Cerebellar cortex (tissue), 1 donor: ENCODE measurements around the gene GOLGA8M.
"Not testable (repeated sequence)": the region's sequence is repeated elsewhere in the genome, so short reads cannot be mapped to it uniquely, and the experiment has no call there.

Experiments used
- DNase-seq: peaks from one replicate; pipeline ENCODE4 v3.0.0-alpha.2; 2015; ENCODE audit warnings: low spot score

GOLGA8M gene, protein sequence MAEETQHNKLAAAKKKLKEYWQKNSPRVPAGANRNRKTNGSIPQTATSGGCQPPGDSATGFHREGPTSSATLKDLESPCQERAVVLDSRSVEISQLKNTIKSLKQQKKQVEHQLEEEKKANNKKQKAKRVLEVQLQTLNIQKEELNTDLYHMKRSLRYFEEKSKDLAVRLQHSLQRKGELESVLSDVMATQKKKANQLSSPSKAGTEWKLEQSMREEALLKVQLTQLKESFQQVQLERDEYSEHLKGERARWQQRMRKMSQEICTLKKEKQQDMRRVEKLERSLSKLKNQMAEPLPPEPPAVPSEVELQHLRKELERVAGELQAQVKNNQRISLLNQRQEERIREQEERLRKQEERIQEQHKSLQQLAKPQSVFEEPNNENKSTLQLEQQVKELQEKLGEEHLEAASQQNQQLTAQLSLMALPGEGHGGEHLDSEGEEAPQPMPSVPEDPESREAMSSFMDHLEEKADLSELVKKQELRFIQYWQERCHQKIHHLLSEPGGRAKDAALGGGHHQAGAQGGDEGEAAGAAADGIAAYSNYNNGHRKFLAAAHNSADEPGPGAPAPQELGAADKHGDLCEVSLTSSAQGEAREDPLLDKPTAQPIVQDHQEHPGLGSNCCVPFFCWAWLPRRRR

DNA sequence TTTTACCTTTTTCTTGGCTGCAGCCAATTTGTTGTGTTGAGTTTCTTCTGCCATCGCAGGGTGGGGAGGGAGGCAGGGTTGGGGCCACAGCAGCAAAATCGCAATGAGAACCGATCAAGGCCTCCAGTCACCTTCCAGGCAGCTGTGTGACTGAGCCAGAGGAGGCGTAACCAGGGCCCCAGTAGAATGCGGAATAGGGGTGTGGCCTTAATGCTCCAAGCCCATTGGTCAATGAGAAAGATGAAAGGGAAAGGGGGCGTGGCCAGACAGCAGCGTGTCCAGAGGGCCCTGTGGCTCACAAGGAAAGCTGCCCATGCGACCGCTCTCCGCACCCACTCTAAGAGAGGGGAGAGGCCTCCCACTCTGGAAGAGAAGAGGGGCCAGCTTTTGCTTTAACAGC, at the start of gene GOLGA8M:
GOLGA8M (minus strand) TSS at position 152 of the 400 bp plus-strand sequence; CDS start at position 54, 98 bp downstream.
- not testable (repeated sequence) for DNase-seq

DNA sequence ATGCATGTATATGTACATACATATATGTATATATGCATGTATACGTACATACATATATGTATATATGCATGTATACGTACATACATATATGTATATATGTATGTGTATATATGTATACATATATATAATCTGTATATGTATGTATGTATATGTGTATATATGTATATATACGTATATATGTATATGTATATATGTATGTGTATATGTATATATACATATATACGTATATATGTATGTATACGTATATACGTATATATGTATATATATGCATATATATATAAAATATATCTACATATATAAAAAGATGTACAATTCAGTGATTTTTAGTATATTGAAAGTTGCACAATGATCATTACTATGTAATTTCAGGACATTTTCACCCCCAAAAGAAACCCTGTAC, 30.7 kb upstream of the GOLGA8M start:
- DNase-seq, result not testable (repeated sequence)

DNA sequence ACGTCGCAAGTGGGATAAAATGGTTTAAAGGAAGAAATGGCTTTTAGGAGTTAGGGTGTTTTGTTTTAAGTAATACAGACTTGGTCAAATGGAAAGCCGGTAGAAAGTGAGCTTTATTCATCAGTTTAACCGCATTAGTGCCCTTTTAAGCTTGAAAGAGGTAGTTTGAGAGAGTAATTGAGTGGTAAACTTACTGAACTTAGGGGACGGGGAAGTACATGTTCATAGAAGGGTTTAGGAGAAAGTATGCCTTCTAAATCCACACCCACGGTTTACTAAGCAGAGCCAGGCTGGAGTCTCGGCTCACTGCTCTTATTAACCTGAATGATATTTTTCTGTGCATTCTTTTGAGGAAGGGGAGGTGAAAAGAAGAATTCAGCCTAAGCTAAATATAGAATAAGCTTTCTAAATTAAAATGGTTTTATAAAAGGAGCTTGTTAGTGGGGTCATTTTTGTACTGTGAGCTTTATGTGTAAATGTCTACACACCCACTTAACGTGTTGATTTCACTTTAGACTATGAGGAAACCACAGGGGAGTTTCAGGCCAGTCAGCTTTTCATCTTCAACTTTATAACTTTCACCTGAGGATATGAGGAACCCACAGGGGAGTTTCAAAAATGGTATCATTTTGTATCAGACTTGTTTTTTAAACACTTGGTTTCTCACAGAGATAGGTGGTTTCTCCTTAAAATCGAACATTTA, 26.5 kb upstream of the GOLGA8M start:
- not testable (repeated sequence) for DNase-seq

DNA sequence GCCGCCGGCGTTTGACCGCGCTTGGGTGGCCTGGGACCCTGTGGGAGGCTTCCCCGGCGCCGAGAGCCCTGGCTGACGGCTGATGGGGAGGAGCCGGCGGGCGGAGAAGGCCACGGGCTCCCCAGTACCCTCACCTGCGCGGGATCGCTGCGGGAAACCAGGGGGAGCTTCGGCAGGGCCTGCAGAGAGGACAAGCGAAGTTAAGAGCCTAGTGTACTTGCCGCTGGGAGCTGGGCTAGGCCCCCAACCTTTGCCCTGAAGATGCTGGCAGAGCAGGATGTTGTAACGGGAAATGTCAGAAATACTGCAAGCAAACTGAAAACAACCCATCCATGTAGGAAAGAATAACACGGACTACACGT, 26.0 kb upstream of the GOLGA8M start:
- not testable (repeated sequence) for DNase-seq

DNA sequence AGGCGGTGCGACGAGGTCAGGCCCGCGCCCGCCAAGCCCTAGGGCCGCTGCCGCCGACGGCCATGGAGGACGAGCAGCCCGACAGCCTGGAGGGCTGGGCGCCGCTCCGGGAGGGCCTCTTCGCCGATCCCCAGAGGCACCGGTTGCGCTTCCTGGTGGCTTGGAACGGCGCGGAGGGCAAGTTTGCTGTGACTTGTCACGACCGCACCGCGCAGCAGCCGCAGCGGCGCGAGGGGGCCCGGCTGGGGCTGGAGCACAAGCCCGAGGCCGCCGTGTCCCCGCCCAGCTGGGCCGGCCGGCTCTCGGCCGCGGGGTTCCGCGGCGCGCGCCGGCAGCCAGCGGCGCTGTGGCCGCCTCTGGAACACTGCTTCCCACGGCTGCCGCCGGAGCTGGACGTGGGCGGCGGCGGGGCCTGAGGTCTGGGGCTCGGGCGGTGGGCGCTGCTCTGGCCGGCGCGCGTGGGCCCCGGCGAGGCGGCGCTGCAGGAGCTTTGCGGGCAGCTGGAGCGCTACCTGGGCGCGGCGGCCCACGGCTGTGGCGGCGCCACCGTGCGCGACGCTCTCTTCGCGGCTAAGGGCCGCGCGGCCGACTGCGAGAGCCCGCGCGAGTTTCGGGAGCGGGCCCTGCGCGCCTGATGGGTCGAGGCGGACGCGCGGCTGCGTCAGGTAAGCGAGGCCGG, 25.4 kb upstream of the GOLGA8M start:
- DNase-seq, result peak; percentile 1

DNA sequence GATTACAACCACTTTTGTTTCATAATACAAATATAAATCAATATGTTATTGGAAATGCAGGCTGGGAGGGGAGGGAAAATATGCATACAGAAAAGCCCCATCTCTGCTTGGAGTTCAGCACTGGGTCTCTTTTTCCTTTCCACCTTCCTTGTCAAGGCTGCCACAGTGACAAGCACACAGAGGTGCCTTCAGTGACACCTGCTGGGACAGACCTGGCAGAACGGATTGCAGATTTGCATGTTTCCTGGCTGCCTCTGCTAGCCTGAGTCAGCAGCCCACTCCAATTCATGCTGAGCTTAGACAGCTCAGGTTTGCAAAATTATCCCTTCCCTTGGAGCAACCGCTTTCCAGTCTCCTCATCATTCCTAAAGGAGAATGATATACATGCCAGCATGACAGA, 15.8 kb upstream of the GOLGA8M start:
- DNase-seq, result peak; percentile 33

DNA sequence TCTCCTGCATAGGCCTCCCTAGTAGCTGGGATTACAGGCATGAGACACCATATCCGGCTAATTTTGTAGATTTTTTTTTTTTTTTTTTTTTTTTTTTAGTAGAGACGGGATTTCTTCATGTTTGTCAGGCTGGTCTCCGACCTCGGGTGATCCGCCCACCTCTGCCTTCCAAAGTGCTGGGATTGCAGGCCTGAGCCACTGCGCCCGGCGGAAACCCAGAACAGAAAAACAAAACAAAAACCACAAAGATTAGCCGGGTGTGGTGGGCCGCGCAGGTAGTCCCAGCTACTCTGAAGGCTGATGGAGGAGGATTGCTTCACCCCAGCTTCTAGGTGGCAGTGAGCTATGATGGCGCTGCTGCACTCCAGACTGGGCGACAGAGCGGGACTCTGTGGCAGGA, 14.8 kb upstream of the GOLGA8M start:
- DNase-seq, result not testable (repeated sequence)

DNA sequence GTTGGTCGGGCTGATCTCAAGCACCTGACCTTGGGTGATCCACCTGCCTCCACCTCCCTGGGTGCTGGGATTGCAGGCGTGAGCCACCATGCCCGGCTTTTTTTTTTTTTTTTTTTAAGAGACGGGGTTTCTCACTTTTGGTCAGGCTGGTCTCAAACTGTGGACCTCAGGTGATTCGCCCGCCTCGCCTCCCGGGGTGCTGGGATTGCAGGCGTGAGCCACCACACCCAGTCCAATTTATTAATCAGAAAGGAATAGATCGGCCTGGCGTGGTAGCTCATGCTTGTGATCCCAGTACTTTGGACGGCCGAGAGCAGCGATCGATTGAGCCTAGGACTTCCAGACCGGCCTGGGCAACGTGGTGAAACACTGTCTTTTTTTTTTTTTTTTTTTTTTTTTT, 13.9 kb upstream of the GOLGA8M start:
- no peak for DNase-seq

DNA sequence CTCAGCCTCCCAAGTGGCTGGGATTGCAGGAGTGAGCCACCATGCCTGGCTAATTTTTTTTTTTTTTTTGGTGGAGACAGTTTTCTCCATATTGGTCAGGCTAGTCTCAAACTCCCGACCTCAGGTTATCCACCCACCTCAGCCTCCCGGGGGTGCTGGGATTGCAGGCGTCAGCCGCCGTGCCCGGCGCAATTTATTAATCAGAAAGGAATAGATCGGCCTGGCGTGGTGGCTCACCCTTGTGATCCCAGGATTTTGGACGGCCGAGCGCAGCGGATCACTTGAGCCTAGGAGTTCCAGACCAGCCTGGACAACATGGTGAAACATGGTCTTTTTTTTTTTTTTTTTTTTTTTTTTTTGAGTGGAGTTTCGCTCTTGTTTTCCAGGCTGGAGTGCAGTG, 13.3 kb upstream of the GOLGA8M start:
- DNase-seq, result no peak

DNA sequence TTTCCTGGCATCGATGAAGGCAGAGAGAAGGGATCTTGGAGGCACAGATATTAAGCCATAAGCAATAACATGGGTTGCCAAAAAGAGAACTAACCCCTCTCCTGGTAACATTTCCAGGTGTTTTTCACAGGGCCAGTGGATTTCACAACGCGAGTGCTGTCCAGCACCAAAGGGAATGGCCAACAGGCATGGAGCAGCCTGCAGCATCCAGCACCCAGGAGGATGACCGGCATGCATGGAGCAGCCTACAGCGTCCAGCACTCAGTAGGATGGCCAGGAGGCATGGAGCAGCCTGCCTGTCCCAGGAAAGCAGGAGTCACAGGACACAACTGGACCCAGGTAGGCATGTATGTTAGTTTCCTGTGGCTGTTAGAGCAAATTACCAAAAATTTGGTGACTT, 11.8 kb upstream of the GOLGA8M start:
- not testable (repeated sequence) for DNase-seq

DNA sequence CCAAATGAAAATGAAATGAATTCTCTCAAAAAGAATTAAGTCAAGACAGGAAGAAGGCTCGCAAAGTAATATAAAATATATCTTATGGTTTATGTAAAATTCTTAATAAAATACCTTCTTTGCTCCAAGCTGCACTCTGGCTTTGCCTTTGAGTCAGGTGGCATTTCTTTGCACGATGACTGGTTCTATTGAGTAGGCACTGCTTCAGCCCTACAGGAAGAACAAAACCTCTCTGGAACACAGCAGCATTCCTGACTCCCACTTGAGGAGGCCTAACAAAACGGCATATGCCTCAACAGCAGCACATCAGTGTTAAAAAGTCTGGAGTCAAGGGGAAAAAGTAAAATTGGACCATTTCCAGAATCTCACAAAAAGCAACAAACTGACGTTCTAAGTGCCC, 7.4 kb upstream of the GOLGA8M start:
- DNase-seq, result not testable (repeated sequence)

DNA sequence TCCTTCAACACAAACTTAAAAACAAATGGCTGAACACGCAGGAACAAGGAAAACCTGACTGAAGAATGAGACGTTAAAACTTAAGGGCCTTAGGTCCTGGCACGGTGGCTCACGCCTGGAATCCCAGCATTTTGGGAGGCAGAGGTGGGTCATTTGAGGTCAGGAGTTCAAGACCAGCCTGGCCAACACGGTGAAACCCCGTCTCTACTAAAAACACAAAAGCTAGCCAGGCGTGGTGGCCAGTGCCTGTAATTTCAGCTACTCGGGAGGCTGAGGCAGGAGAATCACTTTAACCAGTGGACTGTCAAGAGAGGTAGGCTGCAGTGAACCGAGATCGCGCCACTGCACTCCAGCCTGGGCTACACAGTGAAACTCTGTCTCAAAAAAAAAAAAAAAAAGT, 6.4 kb upstream of the GOLGA8M start:
- not testable (repeated sequence) for DNase-seq

DNA sequence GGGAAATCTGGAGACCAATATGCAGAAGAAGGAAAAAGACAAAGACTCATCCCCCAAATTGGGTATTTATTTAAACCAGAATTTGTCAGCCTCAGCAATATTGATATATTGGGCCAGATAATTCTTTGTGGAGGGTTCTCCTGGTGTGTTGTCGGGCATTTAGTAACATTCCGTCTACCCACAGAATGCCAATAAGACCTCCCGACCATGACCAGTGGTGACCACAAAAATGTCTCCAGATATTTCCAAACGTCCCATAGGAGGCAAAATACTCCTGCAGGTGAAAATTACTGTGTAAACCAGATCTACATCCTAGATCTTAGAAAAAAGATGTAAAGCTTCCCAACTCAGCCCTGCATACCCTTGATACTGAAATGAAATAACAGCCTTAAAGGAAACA, 2.0 kb upstream of the GOLGA8M start:
- not testable (repeated sequence) for DNase-seq

DNA sequence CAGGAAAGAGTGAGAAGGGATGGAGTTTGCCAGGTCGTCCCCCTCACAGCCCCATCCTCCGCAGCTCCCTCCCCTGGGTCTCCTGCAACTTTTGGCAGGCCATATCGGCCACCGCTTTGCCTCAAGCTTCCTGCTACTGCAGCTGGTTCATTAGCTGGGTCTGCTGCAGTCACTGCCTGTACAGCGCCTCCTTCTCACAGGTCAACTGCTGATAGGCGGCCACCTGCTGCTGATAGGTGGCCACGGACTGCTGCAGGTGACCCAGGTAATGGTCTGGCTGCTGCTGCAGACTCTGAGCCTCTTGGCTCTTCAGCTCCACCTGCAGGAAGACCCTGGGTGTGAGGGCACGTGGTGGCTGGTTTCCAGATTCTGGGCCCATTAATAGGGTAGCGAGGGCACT, 8.3 kb downstream of the GOLGA8M start:
- DNase-seq, result not testable (repeated sequence)

DNA sequence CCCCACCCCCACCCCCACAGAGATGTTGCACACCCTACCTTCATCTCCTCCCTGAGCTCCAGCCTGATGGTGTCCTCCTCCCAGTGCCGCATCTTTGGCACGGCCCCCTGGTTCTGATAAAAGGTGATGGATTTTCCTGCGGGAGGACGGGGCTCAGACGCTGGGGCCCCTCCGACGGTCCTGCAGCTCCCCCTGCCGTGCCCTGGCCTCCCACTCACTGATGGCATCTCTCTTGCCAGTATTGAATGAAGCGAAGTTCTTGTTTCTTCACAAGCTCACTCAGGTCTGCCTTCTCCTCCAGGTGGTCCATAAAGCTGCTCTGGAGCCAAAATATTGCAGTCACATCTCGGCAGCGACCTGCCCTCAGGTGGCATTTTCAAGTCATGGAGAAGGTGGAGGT, 9.8 kb downstream of the GOLGA8M start:
- not testable (repeated sequence) for DNase-seq

DNA sequence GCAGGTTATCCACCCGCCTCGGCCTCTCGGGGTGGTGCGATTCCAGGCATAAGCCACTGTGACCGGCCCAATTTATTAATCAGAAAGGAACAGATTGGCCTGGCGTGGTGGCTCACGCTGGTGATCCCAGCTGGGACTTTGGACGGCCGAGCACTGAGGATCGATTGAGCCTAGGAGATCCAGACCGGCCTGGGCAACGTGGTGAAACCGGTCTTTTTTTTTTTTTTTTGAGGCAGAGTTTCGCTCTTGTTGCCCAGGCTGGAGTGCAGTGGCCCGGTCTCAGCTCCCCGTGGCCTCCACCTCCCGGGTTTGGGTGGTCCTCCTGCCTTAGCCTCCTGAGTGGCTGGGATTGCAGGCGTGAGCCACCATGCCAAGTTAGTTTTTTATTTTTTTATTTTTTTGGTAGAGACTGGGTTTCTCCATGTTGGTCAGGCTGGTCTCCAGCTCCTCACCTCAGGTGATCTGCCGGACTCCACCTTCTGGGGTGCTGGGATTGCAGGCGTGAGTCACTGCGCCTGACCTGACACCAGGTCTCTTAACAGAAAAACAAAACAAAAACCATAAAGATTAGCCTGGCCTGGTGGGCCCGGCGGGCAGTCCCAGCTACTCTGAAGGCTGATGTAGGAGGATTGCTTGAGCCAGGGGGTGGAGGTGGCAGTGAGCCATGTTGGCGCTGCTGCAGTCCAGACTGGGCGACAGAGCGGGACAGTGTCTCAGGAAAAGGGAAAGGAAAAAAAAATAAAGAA, 18.0 kb downstream of the GOLGA8M start:
- DNase-seq, result not testable (repeated sequence)

DNA sequence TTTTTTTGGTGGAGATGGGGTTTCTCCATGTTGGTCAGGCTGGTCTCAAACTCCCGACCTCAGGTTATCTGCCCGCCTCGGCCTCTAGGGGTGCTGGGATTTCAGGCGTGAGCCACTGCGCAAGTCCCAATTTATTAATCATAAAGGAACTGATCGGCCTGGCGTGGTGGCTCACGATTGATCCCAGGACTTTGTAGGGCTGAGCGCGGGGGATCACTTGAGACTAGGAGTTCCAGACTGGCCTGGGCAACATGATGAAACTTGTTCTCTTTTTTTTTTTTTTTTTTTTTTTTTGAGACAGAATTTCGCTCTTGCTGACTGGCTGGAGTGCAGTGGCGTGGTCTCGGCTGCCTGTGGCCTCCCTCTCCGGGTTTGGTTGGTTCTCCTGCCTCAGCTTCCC, 19.2 kb downstream of the GOLGA8M start:
- not testable (repeated sequence) for DNase-seq

DNA sequence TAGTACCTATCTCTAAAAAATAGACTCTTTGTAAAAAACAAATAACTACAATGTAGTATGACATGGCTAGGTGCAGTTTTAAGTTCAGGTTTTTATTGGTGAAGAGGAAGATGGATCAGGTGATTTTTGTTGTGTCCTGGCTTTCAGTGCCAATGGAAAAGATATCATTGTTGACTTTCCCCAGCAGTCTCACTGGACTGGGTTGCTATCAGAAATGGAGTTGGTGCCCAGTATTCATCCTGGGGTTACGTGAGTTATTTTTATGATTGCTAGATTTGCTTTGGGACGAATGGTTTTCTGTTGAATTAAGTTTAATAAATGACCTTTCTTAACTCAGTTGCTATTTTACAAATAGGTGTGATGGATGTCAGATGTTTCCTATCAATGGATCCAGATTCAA, 38.7 kb downstream of the GOLGA8M start:
- DNase-seq, result not testable (repeated sequence)

DNA sequence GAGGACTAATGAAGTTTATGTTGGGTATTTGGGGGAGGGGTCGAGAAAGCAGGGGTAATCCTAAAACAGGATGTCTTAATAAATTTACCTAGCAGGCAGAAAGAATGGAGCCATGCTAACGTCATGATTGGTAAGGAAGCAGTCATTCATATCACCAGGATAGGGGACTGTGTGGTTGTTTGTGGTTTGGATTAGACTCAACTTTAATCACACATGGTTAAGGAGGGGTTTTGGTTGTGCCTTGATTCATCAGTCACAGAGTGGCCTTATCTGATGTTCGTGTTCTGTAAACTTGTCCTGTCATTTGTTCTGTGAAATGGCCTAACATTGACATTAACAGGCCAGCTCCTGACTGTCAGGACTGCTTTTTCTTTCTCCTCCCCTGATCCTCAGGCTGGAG, 40.1 kb downstream of the GOLGA8M start:
- not testable (repeated sequence) for DNase-seq

DNA sequence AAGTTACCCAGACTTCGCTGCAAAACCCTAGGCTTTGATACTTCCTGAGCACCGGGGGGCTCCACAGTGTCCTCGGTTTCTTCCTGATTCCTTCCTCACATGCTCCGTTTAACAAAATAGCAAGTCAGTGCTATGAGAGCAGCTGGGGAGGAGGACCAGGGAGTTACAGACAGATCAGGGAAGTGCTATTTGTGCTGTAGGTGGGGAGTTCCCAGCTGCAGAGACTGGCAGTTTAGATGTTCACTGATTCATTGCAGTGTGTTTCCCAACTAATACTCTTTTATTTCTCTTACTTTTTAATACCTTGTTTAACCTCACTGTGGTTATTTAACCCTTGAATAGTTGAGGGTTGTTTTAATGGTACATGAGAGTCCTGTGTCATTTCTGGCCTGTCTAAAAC, 45.8 kb downstream of the GOLGA8M start:
- not testable (repeated sequence) for DNase-seq

DNA sequence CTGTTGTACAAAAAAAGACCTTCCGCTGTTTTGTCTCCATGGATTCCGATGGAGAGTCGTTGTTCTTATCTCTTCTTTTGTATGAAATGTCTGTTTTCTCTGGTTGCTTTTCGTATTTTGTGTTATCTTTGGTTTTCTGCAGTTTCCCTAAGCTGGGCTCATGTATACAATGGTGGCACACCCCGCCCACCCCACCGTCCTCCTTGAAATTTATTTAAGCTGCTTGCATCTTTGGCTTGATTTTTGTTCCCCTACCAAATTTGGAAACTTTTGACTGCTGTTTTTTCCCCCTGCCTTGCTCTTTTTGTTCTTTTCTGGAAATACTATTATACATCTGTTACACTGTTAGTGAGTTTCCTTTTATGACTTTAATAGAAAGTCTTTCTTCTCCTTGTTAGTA, 47.6 kb downstream of the GOLGA8M start:
- DNase-seq, result not testable (repeated sequence)

DNA sequence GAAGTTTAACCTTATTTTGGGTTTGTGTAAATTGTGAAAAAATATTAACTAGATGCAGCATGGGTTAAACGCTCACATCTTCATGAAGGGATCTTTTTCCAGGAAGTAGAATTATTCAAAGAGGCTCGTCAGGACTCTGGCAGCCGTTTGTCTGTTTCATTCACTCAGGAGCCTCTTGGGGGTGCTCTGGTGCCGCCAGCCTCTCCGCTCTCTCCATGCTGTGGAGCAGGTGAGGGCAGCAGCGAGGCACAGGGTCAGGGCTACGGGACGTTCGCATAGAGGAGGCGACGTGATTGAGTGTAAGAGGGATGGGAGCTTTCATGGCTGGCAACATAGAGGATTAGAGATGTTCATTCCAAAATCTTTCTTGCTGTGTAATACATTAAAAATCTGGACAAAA, 48.5 kb downstream of the GOLGA8M start:
- not testable (repeated sequence) for DNase-seq
